HEK293 (cell line): ENCODE measurements around the gene RAP1A.

Experiments used
- BCL11B ChIP-seq: fragments of 450-650 bp; formaldehyde crosslinking; IDR thresholded peaks from 2 replicates; pipeline ENCODE4 v1.5.1; 2016; ENCODE audit warnings: low read depth, missing biosample characterization, missing genetic modification characterization
- GLI4 ChIP-seq: fragments of 450-650 bp; formaldehyde crosslinking; IDR thresholded peaks from 2 replicates; pipeline ENCODE4 v1.5.1; 2016; ENCODE audit warnings: missing biosample characterization, missing genetic modification characterization
- HIC1 ChIP-seq: fragments of 450-650 bp; formaldehyde crosslinking; IDR thresholded peaks from 2 replicates; pipeline ENCODE4 v1.5.1; 2016; ENCODE audit warnings: missing biosample characterization, missing genetic modification characterization
- INSM2 ChIP-seq: fragments of 450-650 bp; formaldehyde crosslinking; IDR thresholded peaks from 2 replicates; pipeline ENCODE4 v1.5.1; 2016; ENCODE audit warnings: missing biosample characterization, missing genetic modification characterization
- PBX3 ChIP-seq: sonication (generic); formaldehyde crosslinking; IDR thresholded peaks from 2 replicates; pipeline ENCODE4 v1.8.1; 2022; ENCODE audit warnings: mild to moderate bottlenecking, moderate library complexity, missing genetic modification reagents
- PRDM1 ChIP-seq: fragments of 450-650 bp; formaldehyde crosslinking; IDR thresholded peaks from 2 replicates; pipeline ENCODE4; 2016; ENCODE audit warnings: missing biosample characterization, missing genetic modification characterization
- TCF7L2 ChIP-seq: IDR thresholded peaks from 2 replicates; pipeline ENCODE4 v1.6.1; 2011; ENCODE audit warnings: low read depth, mild to moderate bottlenecking, inconsistent platforms, low read length, moderate library complexity, borderline replicate concordance
- WT1 ChIP-seq: fragments of 450-650 bp; formaldehyde crosslinking; IDR thresholded peaks from 2 replicates; pipeline ENCODE4 v1.5.1; 2016; ENCODE audit warnings: missing biosample characterization, missing genetic modification characterization
- ZBTB11 ChIP-seq: fragments of 450-650 bp; formaldehyde crosslinking; conservative IDR thresholded peaks from 2 replicates; pipeline ENCODE4 v1.5.1; 2016; ENCODE audit warnings: low read depth, missing biosample characterization, missing genetic modification characterization
- ZBTB6 ChIP-seq: fragments of 450-650 bp; formaldehyde crosslinking; IDR thresholded peaks from 2 replicates; pipeline ENCODE4 v1.5.1; 2017; ENCODE audit warnings: missing biosample characterization, missing genetic modification characterization
- ZEB2 ChIP-seq: fragments of 450-650 bp; formaldehyde crosslinking; IDR thresholded peaks from 2 replicates; pipeline ENCODE4 v1.5.1; 2016; ENCODE audit warnings: missing biosample characterization, missing genetic modification characterization
- ZNF16 ChIP-seq: fragments of 450-650 bp; formaldehyde crosslinking; IDR thresholded peaks from 2 replicates; pipeline ENCODE4 v1.5.1; 2016; ENCODE audit warnings: low read depth, missing biosample characterization, missing genetic modification characterization
- ZNF169 ChIP-seq: fragments of 450-650 bp; formaldehyde crosslinking; IDR thresholded peaks from 2 replicates; pipeline ENCODE4 v1.5.1; 2016; ENCODE audit warnings: missing biosample characterization, missing genetic modification characterization
- ZNF211 ChIP-seq: fragments of 450-650 bp; formaldehyde crosslinking; IDR thresholded peaks from 2 replicates; pipeline ENCODE4 v1.5.1; 2016; ENCODE audit warnings: low read depth, missing biosample characterization, missing genetic modification characterization
- ZNF26 ChIP-seq: fragments of 450-650 bp; formaldehyde crosslinking; IDR thresholded peaks from 2 replicates; pipeline ENCODE4 v1.5.1; 2016; ENCODE audit warnings: missing biosample characterization, missing genetic modification characterization
- ZNF274 ChIP-seq, 2 experiments: fragments of 200-500 bp in 1 of 2; fragments of 450-650 bp in 1 of 2; sonication (Bioruptor generic) in 1 of 2; formaldehyde crosslinking in 1 of 2; IDR thresholded peaks; 2 replicates each; pipeline versions ENCODE4 v1.5.1 to v1.6.1; 2014 to 2016; ENCODE audit warnings: borderline replicate concordance in 1 of 2, inconsistent platforms in 1 of 2, low read length in 1 of 2, missing biosample characterization in 1 of 2, missing genetic modification characterization in 1 of 2
- ZNF292 ChIP-seq: fragments of 450-650 bp; formaldehyde crosslinking; IDR thresholded peaks from 2 replicates; pipeline ENCODE4 v1.5.1; 2016; ENCODE audit warnings: low read depth, missing biosample characterization, missing genetic modification characterization, borderline replicate concordance
- ZNF350 ChIP-seq: fragments of 450-650 bp; formaldehyde crosslinking; IDR thresholded peaks from 2 replicates; pipeline ENCODE4 v1.5.0; 2017; ENCODE audit warnings: missing biosample characterization, mild to moderate bottlenecking, missing genetic modification characterization
- ZNF513 ChIP-seq: fragments of 450-650 bp; IDR thresholded peaks from 2 replicates; pipeline ENCODE4 v1.5.1; 2018; ENCODE audit warnings: missing biosample characterization, missing genetic modification characterization
- ZNF544 ChIP-seq: fragments of 450-650 bp; formaldehyde crosslinking; IDR thresholded peaks from 2 replicates; pipeline ENCODE4 v1.5.0; 2017; ENCODE audit warnings: missing biosample characterization, missing genetic modification characterization
- ZNF645 ChIP-seq: fragments of 450-650 bp; formaldehyde crosslinking; IDR thresholded peaks from 2 replicates; pipeline ENCODE4; 2016; ENCODE audit warnings: missing biosample characterization, missing genetic modification characterization
- ZNF654 ChIP-seq: fragments of 450-650 bp; formaldehyde crosslinking; IDR thresholded peaks from 2 replicates; pipeline ENCODE4 v1.5.1; 2016; ENCODE audit warnings: low read depth, missing biosample characterization, missing genetic modification characterization
- ZNF692 ChIP-seq: fragments of 450-650 bp; formaldehyde crosslinking; IDR thresholded peaks from 2 replicates; pipeline ENCODE4 v1.5.1; 2016; ENCODE audit warnings: missing biosample characterization, missing genetic modification characterization

The RAP1A gene

GRCh38 chr1:111747282-111747734 is 127.7 kb downstream of the RAP1A start (continued):
- TF ChIP-seq PBX3 (CRISPR knock-in tag), result no peak
- TF ChIP-seq ZNF544 (tag by site-specific recombination), result no peak
- TF ChIP-seq WT1 (tag by site-specific recombination), result no peak
- peak; percentile 60 for TF ChIP-seq ZNF654 (tag by site-specific recombination)
- no peak for TF ChIP-seq INSM2
- no peak for TF ChIP-seq ZNF169
- 0 out of 2 replicates have a peak, but pooled peaks have one; percentile 19 for TF ChIP-seq ZEB2
- TF ChIP-seq ZNF292, result no peak
- no peak for TF ChIP-seq ZNF692 (tag by site-specific recombination)
- no peak for TF ChIP-seq GLI4 (tag by site-specific recombination)
- TF ChIP-seq ZNF16 (tag by site-specific recombination), result peak; percentile 60; the same call in 1 of the 2 replicates
- no peak for TF ChIP-seq ZNF211 (tag by site-specific recombination)
- no peak for TF ChIP-seq ZNF274 (IDR thresholded peaks at IDR 0.05; ENCODE audit: low read length)
- TF ChIP-seq ZNF274 (tag by site-specific recombination; IDR thresholded peaks at IDR 0.05; ENCODE audit: borderline replicate concordance), result no peak
- TF ChIP-seq ZNF350 (tag by site-specific recombination), result no peak
- peak; percentile 81 for TF ChIP-seq HIC1 (tag by site-specific recombination)
- TF ChIP-seq ZNF26 (tag by site-specific recombination), result no peak
- no peak for TF ChIP-seq ZNF645 (tag by site-specific recombination)
- TF ChIP-seq TCF7L2, result no peak
- no peak for TF ChIP-seq ZBTB6 (tag by site-specific recombination)
- TF ChIP-seq PRDM1 (tag by site-specific recombination), result no peak
- TF ChIP-seq ZNF513, result no peak
- no peak for TF ChIP-seq BCL11B
- TF ChIP-seq ZBTB11 (tag by site-specific recombination), result no peak
